Testis (tissue), 5 donors: ENCODE measurements around the gene F13B. TPM values are rescaled to one million over a fixed set of nuclear protein-coding genes. Genes with fewer than 3 reads are reported as not detected.
A peak's percentile ranks its signal among the peaks of the same experiment; 100 is the strongest.

Experiments used
- DNase-seq: peaks from one replicate; pipeline ENCODE4 v3.0.0-alpha.2; 2019
- H3K27ac ChIP-seq, 2 donors: fragments of 200-600 bp; sonication (generic); one replicate each; pipeline ENCODE4 v1.5.1; 2019
- H3K27me3 ChIP-seq: fragments of 200-600 bp; sonication (generic); one replicate; pipeline ENCODE4 v1.5.1; 2019
- H3K36me3 ChIP-seq: fragments of 200-600 bp; sonication (generic); one replicate; pipeline ENCODE4 v1.5.1; 2017; ENCODE audit warnings: low read depth; ENCODE audit errors: missing control alignments
- H3K4me1 ChIP-seq: fragments of 200-600 bp; sonication (generic); one replicate; pipeline ENCODE4 v1.5.1; 2019
- H3K4me3 ChIP-seq, 2 donors: fragments of 200-600 bp; sonication (generic); one replicate each; pipeline ENCODE4 v1.5.1; 2017 to 2019
- H3K9me3 ChIP-seq: fragments of 200-600 bp; sonication (generic); one replicate; pipeline ENCODE4 v1.5.1; 2017
- CTCF ChIP-seq, 3 experiments: fragments of 450-650 bp in 2 of 3; fragments of 200-600 bp in 1 of 3; sonication (generic) in 1 of 3; IDR thresholded peaks; one replicate each; pipeline ENCODE4 v1.5.1; 2016 to 2019; ENCODE audit warnings: antibody characterized with exemption in 3 of 3, mild to moderate bottlenecking in 2 of 3, moderate library complexity in 1 of 3
- POLR2A ChIP-seq: fragments of 450-650 bp; IDR thresholded peaks from one replicate; pipeline ENCODE4 v1.6.1; 2017; ENCODE audit warnings: antibody characterized with exemption, mild to moderate bottlenecking, moderate library complexity
- WGBS, 2 donors: methylation state at CpG; one replicate each; pipeline ENCODE4 v1.1.5; 2018; 5-methylcytosine and 5-hydroxymethylcytosine counted together
- intact Hi-C: fragments of 100-400 bp; cut with DNase I; formaldehyde crosslinking; loops from one replicate; pipeline ENCODE4 v1.15.1; 2023; ENCODE audit warnings: low total_unique reads
- long read RNA-seq, 2 donors: transcript quantifications; one replicate each; lab custom pipeline, GENCODE V29; 2026
- polyA plus RNA-seq: library from polyadenylated mRNA; stranded (reverse); fragments of 350-450 nt; fragmentation: Illumina TruSeq; extraction: RNeasy Lipid Tissue Mini Kit (QIAGEN cat#74804); gene quantifications from one replicate; pipeline ENCODE4 v1.2.3, GENCODE V29; 2014; ENCODE audit warnings: low read depth, low replicate concordance; ENCODE audit not compliant: insufficient read depth
- total RNA-seq, 2 donors: library from RNA; depleted of rRNA; stranded (reverse); fragments of >200 nt; gene quantifications; one replicate each; pipeline ENCODE4 v1.2.3, GENCODE V29; 2016

Gene F13B
- total RNA-seq, result under 1 TPM; 0.31 TPM
- 0.70 TPM for polyA plus RNA-seq
- long read RNA-seq, donor 1, result 0 reads
- long read RNA-seq, donor 2, result 0 reads

GRCh38 chr1:197066719-197067456, at the start of gene F13B:
Gene F13B (minus strand): TSS chr1:197067260. CDS start chr1:197067223, 37 bp downstream.
- H3K27me3 ChIP-seq, result no peaks in the 10 kb centered on the region
- TF ChIP-seq CTCF (IDR thresholded peaks at IDR 0.05), result no peak
- no peak for TF ChIP-seq POLR2A
- 87 to 90% methylated on average over 3 of the region's 3 CpGs for WGBS, 2 donors
- DNase-seq, result no peak
- intact Hi-C loops, result no loop called here
- H3K4me3 ChIP-seq, result no peak within 1 kb of the TSS
- H3K27ac ChIP-seq, result no peak within 1 kb of the TSS
- H3K36me3 ChIP-seq, result no peaks in the 10 kb centered on the region
- H3K9me3 ChIP-seq, result no peaks in the 10 kb centered on the region
- H3K4me1 ChIP-seq, result no peaks in the 10 kb centered on the region

DNA sequence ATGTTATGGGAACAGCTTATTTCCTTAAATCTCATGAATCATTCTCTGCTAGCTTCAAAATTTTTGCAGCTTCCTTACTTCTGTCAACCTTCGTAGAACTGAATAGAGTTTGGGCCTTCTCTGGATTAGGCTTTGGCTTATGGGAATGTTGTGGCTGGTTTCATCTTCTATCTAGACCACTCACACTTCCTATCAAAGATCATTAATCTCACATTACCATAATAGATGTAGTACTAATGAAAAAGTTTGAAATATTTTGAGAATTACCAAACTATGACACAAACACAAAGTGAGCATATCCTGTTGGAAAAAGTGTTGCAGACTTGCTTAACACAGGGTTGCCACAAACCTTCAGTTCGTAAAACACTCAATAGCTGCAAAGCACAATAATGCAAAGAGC, 49.1 kb upstream of the F13B start:
- no peaks in the 10 kb centered on the region for H3K9me3 ChIP-seq
- WGBS, 2 donors, result 92 to 96% methylated on average over 2 of the region's 2 CpGs
- TF ChIP-seq CTCF (IDR thresholded peaks at IDR 0.05) (no peak), POLR2A (no peak)
- intact Hi-C loops, result no loop called here
- H3K27ac ChIP-seq, result no peak overlapping the region
- H3K4me3 ChIP-seq, result no peak overlapping the region
- no peaks in the 10 kb centered on the region for H3K27me3 ChIP-seq
- no peak for DNase-seq
- H3K4me1 ChIP-seq, result no peaks in the 10 kb centered on the region
- H3K36me3 ChIP-seq, result no peaks in the 10 kb centered on the region

DNA sequence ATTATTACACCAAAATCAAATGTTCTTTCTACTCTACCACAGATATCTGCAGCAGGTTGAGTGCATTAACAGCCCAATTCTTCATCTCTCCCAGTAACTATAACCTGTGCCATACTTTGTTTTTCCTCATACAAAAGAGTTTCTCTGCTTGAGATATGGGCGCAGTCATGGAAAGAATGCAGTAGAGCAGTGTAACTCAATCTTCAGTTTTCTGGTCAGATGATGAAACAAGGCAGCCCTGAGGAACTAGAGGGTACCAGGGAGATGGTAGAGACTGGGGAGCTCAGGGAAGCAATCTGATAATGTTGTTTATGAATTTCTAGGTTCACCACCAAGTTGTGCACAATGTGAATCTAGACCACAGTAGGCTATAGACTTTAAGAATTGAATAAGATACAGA, 39.8 kb upstream of the F13B start:
- intact Hi-C loops, result no loop called here
- Histone ChIP-seq H3K36me3 (no peaks in the 10 kb centered on the region), H3K27ac (no peak overlapping the region), H3K4me1 (peaks cover 13% of the 10 kb centered on the region), H3K27me3 (no peaks in the 10 kb centered on the region), H3K9me3 (no peaks in the 10 kb centered on the region), H3K4me3 (no peak overlapping the region)
- WGBS, 2 donors, result 100% methylated on average over 1 of the region's 1 CpG
- DNase-seq, result no peak
- TF ChIP-seq CTCF (IDR thresholded peaks at IDR 0.05), result no peak
- no peak for TF ChIP-seq POLR2A

DNA sequence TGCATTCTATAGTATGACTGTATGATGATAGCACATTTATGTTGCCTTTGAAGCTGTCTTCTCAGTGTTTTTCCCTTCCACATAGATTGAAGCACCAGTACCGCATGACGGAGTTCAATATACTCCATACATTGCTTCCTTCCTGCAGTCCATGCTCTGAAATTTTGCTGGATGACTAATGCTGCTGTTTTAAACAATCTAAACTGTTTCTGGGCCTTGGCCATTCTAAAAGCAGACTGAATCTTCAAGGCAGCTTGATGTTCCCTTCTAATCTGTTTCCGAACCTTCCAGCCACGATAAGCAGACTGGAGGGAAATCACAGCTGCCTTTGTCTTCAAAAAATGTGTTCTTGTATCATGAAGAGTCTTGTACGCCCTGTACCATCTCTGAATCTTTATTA, 36.2 kb upstream of the F13B start:
- H3K27me3 ChIP-seq, result no peaks in the 10 kb centered on the region
- TF ChIP-seq POLR2A, result no peak
- H3K4me1 ChIP-seq, result peaks cover 33% of the 10 kb centered on the region
- H3K27ac ChIP-seq, result peak overlapping the region; percentile 57 to 66
- no peaks in the 10 kb centered on the region for H3K9me3 ChIP-seq
- WGBS, 2 donors, result 37 to 56% methylated on average over 5 of the region's 5 CpGs
- peak; percentile 50 for DNase-seq
- H3K36me3 ChIP-seq, result no peaks in the 10 kb centered on the region
- peak overlapping the region in 1 of 2 donors; percentile 15 for H3K4me3 ChIP-seq
- intact Hi-C loops, result no loop called here

DNA sequence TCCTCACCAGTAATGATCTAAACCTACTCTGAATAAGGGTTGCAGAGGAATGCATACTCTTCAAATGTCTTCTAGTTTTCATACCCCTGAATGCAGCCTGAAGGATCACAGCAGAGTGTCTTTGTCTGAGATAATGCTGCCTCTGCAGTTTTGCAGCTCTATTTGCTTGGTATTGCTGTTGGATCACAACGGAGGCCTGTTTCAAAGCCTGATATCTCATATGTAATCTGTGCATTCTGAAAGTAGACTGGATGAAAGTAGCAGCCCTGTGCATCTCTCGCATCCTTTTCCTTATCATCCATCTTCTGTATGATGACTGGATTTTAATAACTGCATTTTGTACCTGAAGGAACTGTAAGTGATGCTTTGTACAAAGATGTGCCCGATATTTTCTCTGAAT, 34.9 kb upstream of the F13B start:
- intact Hi-C loops, result no loop called here
- Histone ChIP-seq H3K4me3 (no peak overlapping the region), H3K36me3 (no peaks in the 10 kb centered on the region), H3K4me1 (peaks cover 38% of the 10 kb centered on the region), H3K27ac (peak overlapping the region; percentile 57 to 66), H3K9me3 (no peaks in the 10 kb centered on the region), H3K27me3 (no peaks in the 10 kb centered on the region)
- TF ChIP-seq CTCF (IDR thresholded peaks at IDR 0.05) (no peak), POLR2A (no peak)
- peak; percentile 29 for DNase-seq
- 40 to 62% methylated on average over 3 of the region's 3 CpGs for WGBS, 2 donors
